ENCODE measurements around the gene KIAA0753.

The KIAA0753 gene

GRCh38 chr17:6603744-6604325 lies 36.7 kb downstream of the KIAA0753 start:
- TF ChIP-seq CTCF (IDR thresholded peaks at IDR 0.05; ENCODE audit: low read depth, low read length, missing control alignments) = no peak
- in situ Hi-C loops (cut with HindIII; ENCODE audit: low sequenced_read_pairs) = no loop called here

GRCh38 chr17:6602141-6602540 lies 38.4 kb downstream of the KIAA0753 start:
- in situ Hi-C loops (cut with HindIII; ENCODE audit: low sequenced_read_pairs) = no loop called here
- H3K4me3 ChIP-seq (ENCODE audit: low read depth, low read length) = no peak overlapping the region
- no peak for TF ChIP-seq CTCF (IDR thresholded peaks at IDR 0.05; ENCODE audit: low read depth, low read length, missing control alignments)
- DNase-seq (ENCODE audit: low read depth) = no peak

More at GRCh38 chr17:6603744-6604325, 36.7 kb downstream of the KIAA0753 start:
- H3K4me3 ChIP-seq (ENCODE audit: low read depth, low read length) = no peak overlapping the region
- DNase-seq (ENCODE audit: low read depth) = no peak

- in situ Hi-C loops (cut with HindIII; ENCODE audit: low sequenced_read_pairs) = no loop called here
- no peak for TF ChIP-seq CTCF (IDR thresholded peaks at IDR 0.05; ENCODE audit: low read depth, low read length, missing control alignments)
- no peak for DNase-seq (ENCODE audit: low read depth)
- H3K4me3 ChIP-seq (ENCODE audit: low read depth, low read length) = no peak overlapping the region
Measured at GRCh38 chr17:6599364-6599763, 41.1 kb downstream of the KIAA0753 start.

- TF ChIP-seq CTCF (IDR thresholded peaks at IDR 0.05; ENCODE audit: low read depth, low read length, missing control alignments) = no peak
- in situ Hi-C loops (cut with HindIII; ENCODE audit: low sequenced_read_pairs) = no loop called here
- DNase-seq (ENCODE audit: low read depth) = no peak
- H3K4me3 ChIP-seq (ENCODE audit: low read depth, low read length) = no peak overlapping the region
Measured at GRCh38 chr17:6597727-6598126, 42.8 kb downstream of the KIAA0753 start.

- in situ Hi-C loops (cut with HindIII; ENCODE audit: low sequenced_read_pairs) = no loop called here
- H3K4me3 ChIP-seq (ENCODE audit: low read depth, low read length) = no peak overlapping the region
- no peak for TF ChIP-seq CTCF (IDR thresholded peaks at IDR 0.05; ENCODE audit: low read depth, low read length, missing control alignments)
- DNase-seq (ENCODE audit: low read depth) = no peak
Measured at GRCh38 chr17:6596941-6597340, 43.6 kb downstream of the KIAA0753 start.

GRCh38 chr17:6596511-6596910 lies 44.0 kb downstream of the KIAA0753 start:
- DNase-seq (ENCODE audit: low read depth) = no peak
- no peak overlapping the region for H3K4me3 ChIP-seq (ENCODE audit: low read depth, low read length)
- TF ChIP-seq CTCF (IDR thresholded peaks at IDR 0.05; ENCODE audit: low read depth, low read length, missing control alignments) = no peak
- in situ Hi-C loops (cut with HindIII; ENCODE audit: low sequenced_read_pairs) = no loop called here
